Fibroblast of skin of right quadriceps (primary cell): ENCODE results near the gene PIP4K2A.
"Not testable (repeated sequence)": the region's sequence is repeated elsewhere in the genome, so short reads cannot be mapped to it uniquely, and the experiment has no call there.

Experiments used
- DNase-seq: peaks from one replicate; pipeline ENCODE4 v3.0.0-alpha.2; 2013

Gene PIP4K2A

DNA sequence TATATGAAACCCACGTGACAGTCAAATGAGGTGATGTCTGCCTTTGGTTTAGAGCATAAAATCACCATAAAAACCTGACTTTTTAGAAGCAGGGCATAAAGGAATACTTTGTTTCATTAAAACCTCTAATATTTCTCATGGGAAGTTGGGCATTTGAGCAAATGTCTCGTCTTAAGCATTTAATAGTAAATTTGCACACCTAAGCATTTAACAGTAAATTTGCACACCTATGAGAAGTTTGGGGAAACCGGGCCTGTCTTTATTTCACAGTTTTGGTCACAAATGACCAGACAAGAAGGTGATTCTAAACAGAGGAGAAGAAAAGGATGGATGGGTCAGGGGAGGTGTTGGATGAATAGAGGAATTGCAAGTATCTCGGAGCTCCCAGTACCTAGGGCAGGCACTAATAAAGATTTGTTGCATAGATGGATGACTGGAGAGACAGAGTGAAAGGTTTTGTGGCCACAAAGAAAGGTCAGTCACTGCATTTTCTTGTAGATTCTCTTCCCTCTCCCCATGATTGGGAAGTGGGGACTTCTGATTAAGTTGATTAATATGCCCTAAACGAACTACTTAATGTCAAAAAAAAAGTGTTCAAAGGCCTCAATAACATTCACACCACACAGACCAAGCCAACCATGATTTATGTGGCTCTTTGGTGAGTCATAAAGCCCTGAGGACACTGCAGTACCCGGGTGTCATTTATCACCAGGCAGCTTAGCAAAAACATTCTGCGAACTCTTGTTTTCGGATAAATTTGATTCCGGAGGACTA is 210.9 kb downstream of the PIP4K2A start:
- DNase-seq = no peak

- DNase-seq = no peak
Observed at GRCh38 chr10:22501863-22502262, 212.5 kb downstream of the PIP4K2A start.

- no peak for DNase-seq
Observed at GRCh38 chr10:22501413-22501812, 213.0 kb downstream of the PIP4K2A start.

DNA sequence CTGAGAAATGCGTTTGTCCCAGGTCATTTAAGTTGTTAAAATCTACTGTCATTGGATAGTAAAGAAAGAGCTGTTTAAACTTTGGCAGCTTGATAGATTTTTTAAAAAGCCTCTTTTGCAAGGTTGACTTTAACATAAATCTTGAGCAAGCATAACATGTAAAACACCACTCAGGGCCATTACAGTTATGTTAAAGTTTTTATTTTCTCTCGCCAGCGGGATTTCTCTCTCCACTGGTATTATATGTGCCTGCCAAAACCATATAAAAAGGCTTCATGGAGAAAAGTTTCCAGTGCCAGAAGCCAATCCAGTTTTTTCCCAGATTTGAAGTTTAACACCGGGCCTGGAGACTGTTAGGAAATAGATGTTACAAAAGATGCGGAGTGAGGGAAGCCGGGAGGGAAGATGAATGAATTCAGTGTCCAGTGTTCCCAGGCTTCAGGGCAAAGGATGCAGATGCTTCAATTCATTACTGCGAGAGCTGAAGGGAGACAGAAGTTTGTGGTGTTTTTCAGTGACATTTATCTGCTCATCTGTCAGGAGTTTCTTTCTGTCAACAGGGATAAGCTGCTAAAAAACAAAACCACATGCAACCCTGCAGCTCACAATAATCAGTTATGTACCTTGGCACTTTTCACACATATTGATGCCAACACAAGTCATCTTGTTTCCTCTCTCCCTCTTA is 213.6 kb downstream of the PIP4K2A start:
- DNase-seq = no peak

GRCh38 chr10:22499973-22500372 is 214.4 kb downstream of the PIP4K2A start:
- DNase-seq = not testable (repeated sequence)

- DNase-seq = no peak
Observed at GRCh38 chr10:22495396-22495795, 219.0 kb downstream of the PIP4K2A start.

DNA sequence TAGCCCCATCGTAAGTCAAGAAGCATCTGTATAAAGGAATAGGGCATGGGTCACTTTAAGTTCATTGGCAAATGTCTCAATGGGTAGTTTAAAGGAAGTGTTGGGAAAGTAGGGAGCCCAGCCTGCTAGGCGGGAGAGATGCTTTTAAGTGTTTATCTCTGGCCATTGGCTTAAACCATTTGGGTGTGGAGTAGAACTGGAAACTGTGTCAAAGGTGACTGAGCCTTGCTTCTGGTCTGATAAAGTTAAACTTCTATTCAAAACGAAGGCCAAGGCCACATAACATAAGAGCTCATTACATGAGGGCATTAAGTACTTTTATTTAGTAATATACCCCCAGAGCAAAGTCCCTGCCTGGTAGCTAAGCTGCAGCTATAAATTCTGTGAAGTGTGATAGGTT is 220.4 kb downstream of the PIP4K2A start:
- DNase-seq = no peak

DNA sequence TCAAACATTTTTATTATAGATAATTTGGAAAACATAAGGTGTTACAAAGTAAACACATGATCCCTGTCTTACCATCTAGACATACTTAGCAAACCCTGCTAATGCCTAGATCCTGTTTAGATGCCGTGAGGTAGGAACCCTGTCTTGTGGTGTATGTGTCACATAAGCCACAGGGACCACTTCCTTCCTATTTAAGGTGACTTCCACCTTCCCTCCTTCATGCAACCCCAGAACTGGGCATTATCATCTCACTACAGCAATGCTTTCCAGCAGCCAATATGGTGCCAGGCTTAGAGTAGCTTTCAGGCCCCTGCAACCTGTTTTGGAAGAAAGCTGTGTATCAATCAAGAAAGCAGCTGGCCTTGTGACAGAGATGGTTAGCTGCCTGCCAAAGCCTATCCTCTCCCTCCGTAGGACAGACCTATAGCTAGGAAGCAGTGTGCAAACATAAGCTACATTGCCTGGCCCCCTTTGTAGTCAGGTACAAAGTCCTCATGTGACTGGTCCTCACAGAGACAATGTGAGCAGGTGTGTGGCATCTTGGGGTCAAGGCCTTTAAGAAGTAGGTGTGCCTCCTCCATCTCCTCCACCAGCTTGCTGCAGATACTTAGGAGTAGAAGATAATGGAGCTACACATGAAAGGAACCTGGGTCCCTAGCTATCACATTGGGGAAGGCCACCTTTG is 222.3 kb downstream of the PIP4K2A start:
- no peak for DNase-seq

GRCh38 chr10:22491480-22491879 is 222.9 kb downstream of the PIP4K2A start:
- DNase-seq = no peak

DNA sequence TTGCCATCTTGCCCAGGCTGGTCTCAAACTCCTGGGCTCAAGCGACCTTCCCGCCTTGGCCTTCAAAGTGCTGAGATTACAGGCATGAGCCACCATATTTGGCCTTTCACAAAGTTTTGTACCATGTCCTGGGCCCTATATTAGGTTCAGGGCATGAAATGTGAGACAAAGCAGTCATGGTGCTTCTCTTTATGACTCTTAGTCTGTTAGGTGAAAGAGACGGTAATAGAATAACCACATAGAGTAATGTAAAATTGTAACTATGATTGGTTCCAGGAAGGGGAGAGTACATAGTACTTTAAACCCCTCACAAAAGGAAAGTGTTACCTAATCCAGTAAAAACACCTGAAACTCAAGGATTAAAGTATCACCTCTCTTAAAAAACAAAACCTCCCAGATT is 224.4 kb downstream of the PIP4K2A start:
- no peak for DNase-seq

DNA sequence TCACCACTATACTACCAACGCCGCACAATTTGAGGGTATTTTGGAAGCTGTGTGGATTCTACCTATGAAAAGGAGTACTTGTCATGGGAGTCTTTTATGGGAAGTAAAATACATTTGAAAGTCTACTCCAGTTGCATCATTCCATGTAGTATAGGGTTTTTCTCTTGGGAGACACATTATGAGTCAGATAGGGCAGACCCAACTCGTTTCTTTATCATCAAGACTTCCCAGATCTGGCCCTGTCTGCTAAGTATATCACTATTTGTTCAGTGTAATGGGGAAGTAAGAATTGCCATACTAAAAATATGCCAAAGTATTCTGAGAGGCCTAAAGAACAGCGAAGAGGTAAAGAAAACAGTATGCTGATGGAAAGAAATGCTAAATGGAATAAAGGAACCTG is 224.9 kb downstream of the PIP4K2A start:
- DNase-seq = peak; percentile 22

DNA sequence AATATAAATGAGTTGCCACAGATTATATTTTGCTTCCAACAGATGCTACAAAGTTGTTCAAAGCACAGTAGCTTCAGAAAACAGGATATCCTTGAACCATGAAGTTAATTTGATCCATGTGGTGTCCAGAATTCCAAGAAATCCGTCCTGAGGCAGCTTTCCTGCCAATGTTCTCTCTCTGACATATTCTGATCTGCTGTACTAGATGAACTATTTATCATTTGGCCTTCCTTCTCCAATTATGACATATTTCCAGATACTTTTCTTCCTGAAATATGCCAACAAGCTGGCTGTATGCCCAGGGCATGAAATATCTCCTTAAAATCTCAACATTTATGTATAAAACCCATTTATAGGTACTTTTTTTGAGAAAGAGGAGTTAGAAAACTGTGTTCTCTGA is 227.9 kb downstream of the PIP4K2A start:
- DNase-seq = peak; percentile 29
